DMS53 treated with DMSO at 0.1 percent for 48 hours (cell line): Measurements from ENCODE around the gene PEX5L.
"Not testable (repeated sequence)": the region's sequence is repeated elsewhere in the genome, so short reads cannot be mapped to it uniquely, and the experiment has no call there.

Source experiments
- DNase-seq: peaks from one replicate; lab custom pipeline; 2025; ENCODE audit not compliant: unreplicated experiment; lab: John Stamatoyannopoulos, UW

The PEX5L gene

GRCh38 chr3:180011927-180012326, 24.8 kb downstream of the PEX5L start:
- no peak for DNase-seq

- not testable (repeated sequence) for DNase-seq
Measured at GRCh38 chr3:180008318-180008717, 28.4 kb downstream of the PEX5L start.

GRCh38 chr3:180004542-180004941, 32.2 kb downstream of the PEX5L start:
- DNase-seq, result no peak

GRCh38 chr3:180002006-180002405, 34.7 kb downstream of the PEX5L start:
- no peak for DNase-seq

- no peak for DNase-seq
Measured at GRCh38 chr3:180000500-180000899, 36.2 kb downstream of the PEX5L start.

GRCh38 chr3:179995406-179995805, 41.3 kb downstream of the PEX5L start:
- no peak for DNase-seq

- DNase-seq, result no peak
Measured at GRCh38 chr3:179991883-179992282, 44.9 kb downstream of the PEX5L start.

GRCh38 chr3:179991104-179991503, 45.6 kb downstream of the PEX5L start:
- no peak for DNase-seq

GRCh38 chr3:179981646-179982045, 55.1 kb downstream of the PEX5L start:
- no peak for DNase-seq

GRCh38 chr3:179977356-179977755, 59.4 kb downstream of the PEX5L start:
- DNase-seq, result no peak

- no peak for DNase-seq
Measured at GRCh38 chr3:179973931-179974361, 62.8 kb downstream of the PEX5L start.

- no peak for DNase-seq
Measured at GRCh38 chr3:179972881-179973423, 63.8 kb downstream of the PEX5L start.

- no peak for DNase-seq
Measured at GRCh38 chr3:179971280-179971679, 65.5 kb downstream of the PEX5L start.

- DNase-seq, result no peak
Measured at GRCh38 chr3:179970746-179971145, 66.0 kb downstream of the PEX5L start.

- DNase-seq, result peak; percentile 8
Measured at GRCh38 chr3:179969525-179969924, 67.2 kb downstream of the PEX5L start.

GRCh38 chr3:179967622-179968021, 69.1 kb downstream of the PEX5L start:
- DNase-seq, result no peak

- no peak for DNase-seq
Measured at GRCh38 chr3:179964890-179965289, 71.8 kb downstream of the PEX5L start.

GRCh38 chr3:179962629-179963387, 73.9 kb downstream of the PEX5L start:
- DNase-seq, result peak; percentile 8

- peak; percentile 7 for DNase-seq
Measured at GRCh38 chr3:179961703-179962078, 75.0 kb downstream of the PEX5L start.

GRCh38 chr3:179961071-179961702, 75.5 kb downstream of the PEX5L start:
- DNase-seq, result no peak

- DNase-seq, result no peak
Measured at GRCh38 chr3:179958759-179959158, 78.0 kb downstream of the PEX5L start.

GRCh38 chr3:179958143-179958542, 78.6 kb downstream of the PEX5L start:
- DNase-seq, result no peak
